ENCODE results near the gene BCR. TPM values are rescaled to one million over a fixed set of nuclear protein-coding genes. Genes with fewer than 3 reads are reported as not detected.

BCR gene
- total RNA-seq, 4 donors from 2014 or later: 19.2 to 63.5 (median 24.8) TPM

GRCh38 chr22:23224846-23225245 is 44.5 kb downstream of the BCR start:
- no peak for TF ChIP-seq CTCF (IDR thresholded peaks at IDR 0.05; ENCODE audit: low read depth)

DNA sequence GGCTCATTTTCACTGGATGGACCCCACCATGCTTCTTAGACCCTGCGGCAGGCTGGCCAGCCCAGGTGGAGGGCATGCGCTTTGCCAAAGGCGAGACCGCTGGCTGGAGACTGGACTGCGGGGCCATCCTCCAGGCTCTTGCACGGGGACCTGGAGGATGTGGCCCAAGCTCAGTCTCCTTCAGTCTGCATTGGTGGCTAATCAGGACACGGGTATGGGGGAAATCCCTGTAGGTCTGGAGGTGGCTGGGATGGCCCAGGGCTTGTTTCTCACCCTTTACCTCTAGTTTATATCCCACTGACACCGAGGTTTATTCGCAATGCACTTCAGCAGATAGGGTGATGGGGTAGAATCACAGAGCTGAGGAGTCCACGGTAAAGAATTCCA is 45.0 kb downstream of the BCR start:
- TF ChIP-seq CTCF (IDR thresholded peaks at IDR 0.05; ENCODE audit: low read depth): no peak

GRCh38 chr22:23225724-23226496 is 45.6 kb downstream of the BCR start:
- no peak for TF ChIP-seq CTCF (IDR thresholded peaks at IDR 0.05; ENCODE audit: low read depth)

GRCh38 chr22:23226497-23226850 is 46.2 kb downstream of the BCR start:
- no peak for TF ChIP-seq CTCF (IDR thresholded peaks at IDR 0.05; ENCODE audit: low read depth)

GRCh38 chr22:23227380-23227779 is 47.1 kb downstream of the BCR start:
- TF ChIP-seq CTCF (IDR thresholded peaks at IDR 0.05; ENCODE audit: low read depth): no peak

DNA sequence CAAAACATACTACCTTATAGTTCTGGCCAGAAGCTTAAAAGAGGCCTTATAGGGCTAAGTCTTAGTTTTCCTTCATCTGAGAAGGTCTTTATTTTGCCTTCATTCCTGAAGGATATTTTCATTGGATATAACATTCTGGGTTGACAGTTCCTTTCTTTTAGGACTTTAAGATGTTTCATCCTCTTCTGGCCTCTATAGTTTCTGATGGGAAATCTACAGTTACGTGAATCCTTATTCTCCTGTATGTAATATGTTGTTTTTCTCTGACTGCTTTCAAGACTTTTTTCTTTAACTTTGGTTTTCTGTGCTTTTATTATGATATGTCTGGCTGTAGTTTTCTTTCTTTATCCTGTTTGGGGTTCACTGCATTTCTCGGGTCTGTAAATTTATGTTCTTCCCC is 48.2 kb downstream of the BCR start:
- TF ChIP-seq CTCF (IDR thresholded peaks at IDR 0.05; ENCODE audit: low read depth): no peak

DNA sequence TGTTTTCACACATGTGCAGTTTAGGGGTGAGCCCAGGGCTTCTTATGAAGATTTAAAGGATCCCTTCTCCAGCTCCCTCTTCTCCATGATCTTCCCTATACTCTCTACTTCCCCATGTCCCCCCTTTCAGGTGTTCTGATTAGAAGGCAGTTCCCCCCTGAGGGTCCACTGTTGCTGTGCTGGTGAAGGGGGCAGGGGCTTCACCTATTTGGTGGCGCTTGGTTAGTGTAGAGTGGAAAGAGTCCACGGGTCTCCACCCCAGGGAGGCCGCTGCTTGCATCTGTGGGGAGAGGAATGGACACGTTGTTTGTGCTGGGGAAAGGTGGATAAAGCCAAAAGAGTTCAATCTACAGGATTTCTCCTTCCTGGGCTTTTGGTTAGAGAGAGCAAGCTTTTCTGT is 49.3 kb downstream of the BCR start:
- TF ChIP-seq CTCF (IDR thresholded peaks at IDR 0.05; ENCODE audit: low read depth): no peak

All from subcutaneous adipose tissue (tissue), 4 donors.